DMS114 treated with DMSO at 0.1 percent for 48 hours (cell line): ENCODE measurements around the gene ZNF618.

ENCODE experiments used
- DNase-seq: peaks from one replicate; lab custom pipeline; 2025; ENCODE audit not compliant: unreplicated experiment; lab: John Stamatoyannopoulos, UW

The ZNF618 gene, protein sequence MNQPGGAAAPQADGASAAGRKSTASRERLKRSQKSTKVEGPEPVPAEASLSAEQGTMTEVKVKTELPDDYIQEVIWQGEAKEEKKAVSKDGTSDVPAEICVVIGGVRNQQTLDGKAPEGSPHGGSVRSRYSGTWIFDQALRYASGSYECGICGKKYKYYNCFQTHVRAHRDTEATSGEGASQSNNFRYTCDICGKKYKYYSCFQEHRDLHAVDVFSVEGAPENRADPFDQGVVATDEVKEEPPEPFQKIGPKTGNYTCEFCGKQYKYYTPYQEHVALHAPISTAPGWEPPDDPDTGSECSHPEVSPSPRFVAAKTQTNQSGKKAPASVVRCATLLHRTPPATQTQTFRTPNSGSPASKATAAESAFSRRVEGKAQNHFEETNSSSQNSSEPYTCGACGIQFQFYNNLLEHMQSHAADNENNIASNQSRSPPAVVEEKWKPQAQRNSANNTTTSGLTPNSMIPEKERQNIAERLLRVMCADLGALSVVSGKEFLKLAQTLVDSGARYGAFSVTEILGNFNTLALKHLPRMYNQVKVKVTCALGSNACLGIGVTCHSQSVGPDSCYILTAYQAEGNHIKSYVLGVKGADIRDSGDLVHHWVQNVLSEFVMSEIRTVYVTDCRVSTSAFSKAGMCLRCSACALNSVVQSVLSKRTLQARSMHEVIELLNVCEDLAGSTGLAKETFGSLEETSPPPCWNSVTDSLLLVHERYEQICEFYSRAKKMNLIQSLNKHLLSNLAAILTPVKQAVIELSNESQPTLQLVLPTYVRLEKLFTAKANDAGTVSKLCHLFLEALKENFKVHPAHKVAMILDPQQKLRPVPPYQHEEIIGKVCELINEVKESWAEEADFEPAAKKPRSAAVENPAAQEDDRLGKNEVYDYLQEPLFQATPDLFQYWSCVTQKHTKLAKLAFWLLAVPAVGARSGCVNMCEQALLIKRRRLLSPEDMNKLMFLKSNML

DNA sequence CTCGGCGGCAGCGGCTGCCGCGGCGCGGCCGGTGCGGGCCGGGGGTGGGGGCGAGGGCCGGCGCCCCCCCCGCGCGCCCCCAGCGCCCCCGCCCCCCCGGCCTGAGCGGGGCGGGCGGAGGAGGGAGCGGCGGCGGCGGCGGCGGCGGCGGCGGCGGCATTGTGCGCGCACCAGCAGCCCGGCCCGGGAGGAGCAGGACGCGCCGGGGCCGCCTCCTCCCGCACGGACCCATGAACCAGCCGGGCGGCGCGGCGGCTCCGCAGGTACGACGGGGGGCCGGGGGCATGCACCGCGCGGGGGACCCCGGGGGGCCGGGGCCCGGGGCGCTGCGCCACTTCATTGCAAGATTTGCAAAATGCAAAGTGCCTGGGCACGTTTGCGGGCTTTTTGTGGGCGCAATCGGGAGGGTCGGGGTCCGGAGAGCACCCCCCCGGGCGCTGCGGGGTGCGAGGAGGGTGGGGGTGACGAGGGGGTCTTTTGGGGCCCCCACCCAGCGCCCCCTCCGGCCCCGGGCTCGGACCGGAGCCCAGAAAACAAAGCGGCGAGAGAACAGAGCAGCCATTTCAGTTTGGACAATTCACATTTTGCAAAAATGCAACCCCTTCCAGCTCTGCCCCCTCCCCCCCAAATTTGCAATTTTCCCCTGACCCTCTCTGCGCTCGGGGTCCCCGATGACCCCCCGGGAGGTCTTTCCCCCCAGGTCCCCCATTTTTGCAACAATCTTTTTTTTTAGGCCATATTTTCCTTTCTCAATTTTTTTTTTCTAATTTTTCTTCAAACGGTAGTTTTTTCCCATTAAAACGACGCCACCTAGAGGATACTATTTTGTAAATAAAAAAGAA is at the start of gene ZNF618:
Gene ZNF618, plus strand, starts transcription at position 159 of the 842 bp plus-strand sequence. Its CDS starts 72 bp downstream, at position 231.
- no peak for DNase-seq

DNA sequence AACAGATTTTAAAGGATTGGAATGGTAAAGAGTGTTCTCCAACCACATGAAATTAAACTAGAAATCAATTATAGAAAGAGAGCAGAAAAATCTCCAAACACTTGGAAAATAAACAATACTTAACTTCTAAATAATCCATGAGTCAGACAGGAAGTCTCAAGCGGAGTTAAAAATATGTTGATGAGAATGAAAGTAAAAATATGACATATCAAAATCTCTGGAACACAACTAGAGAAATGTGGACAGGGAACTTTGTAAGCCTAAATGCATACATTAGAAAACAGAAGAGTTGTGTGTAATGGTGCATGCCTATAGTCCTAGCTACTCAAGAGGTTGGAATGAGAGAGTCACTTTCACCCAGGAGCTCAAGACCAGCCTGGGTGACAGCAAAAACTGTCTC is 47.9 kb upstream of the ZNF618 start:
- DNase-seq, result no peak

DNA sequence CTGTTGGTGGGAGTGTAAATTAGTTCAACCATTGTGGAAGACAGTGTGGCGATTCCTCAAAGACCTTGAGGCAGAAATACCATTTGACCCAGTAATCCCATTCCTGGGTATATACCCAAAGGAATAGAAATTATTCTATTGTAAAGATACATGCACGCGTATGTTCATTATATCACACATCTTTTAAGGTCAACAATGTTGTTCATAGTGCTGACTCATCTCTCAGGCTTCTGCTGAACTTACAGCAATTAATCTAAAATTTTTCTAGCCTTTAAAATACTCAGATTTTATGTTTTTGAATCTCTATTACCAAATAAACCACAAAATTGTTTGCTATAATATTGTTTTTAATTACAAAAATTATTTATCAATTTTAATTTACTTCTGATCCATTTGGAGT is 38.8 kb upstream of the ZNF618 start:
- no peak for DNase-seq

DNA sequence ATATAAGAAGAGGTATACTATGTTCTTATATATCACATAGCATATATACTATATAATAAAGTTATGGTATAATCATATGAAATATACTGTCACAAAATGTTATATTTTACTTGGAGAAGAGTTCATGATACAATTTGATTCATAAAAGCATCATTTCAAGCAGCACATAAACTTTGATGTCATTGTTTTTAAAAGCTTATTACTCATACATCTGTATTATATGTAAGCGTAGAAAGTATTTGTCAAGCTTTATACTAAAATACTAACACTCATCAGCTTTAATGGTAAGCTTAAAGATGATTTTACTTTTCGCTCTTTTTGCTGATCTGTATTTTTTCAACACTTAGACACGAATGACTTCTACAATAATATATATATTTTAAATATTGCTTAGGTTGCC is 34.0 kb upstream of the ZNF618 start:
- no peak for DNase-seq

DNA sequence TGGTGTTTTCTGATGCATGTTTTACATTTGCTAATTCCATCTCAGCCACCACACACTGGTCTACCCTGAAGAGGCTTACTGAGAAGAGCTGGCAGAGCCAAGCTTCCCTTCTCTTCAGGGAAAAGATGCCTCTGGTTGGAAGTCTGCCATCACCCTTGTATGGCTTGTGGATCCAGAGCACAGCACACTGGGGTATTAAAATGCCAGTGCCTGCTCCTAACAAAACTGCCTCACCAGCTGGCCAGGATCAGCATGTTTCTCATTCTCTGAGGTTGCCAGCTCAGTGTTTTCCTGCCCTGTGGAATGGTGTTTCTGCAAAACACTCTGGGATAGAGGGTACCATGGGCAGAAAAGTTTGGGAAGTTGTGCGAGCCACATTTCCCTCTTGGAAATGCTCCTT is 31.6 kb upstream of the ZNF618 start:
- no peak for DNase-seq

DNA sequence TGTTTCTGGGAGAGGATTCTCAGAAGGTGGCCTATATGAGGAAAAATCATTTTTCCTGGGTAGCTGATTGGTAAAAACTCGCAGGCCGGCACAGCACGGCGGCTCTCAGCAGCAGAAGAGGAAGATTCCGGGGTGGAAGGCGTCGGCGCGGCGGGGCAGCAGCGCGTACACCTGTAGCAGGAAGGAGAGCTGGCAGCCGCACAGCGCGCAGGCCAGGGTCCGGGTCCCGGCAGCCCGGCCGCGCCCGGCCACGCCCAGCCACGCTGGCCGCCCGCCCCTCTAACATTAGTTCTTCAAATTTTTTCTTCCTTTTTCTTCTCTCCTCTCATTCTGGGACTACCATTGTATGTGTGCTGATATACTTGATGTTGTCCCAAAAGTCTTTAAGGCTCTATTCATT is 24.8 kb upstream of the ZNF618 start:
- DNase-seq, result no peak

DNA sequence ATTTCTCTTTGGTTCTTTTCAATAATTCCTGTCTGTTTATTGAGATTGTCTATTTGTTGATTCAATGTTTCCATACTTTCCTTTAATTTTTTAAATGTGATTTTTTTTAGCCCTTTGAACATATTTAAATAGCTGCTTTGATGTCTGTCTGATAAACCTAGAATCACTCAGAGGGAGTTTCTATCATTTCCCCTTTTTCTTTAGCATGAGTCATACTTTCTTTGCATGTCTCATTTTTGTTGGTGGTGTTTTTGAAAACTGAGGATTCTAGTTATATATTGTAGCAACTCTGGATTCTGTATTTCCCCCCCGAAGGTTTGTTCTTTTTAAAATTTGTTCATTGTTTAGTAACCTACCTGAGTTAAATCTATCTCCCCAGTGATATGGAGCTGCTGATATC is 24.2 kb upstream of the ZNF618 start:
- DNase-seq, result no peak

DNA sequence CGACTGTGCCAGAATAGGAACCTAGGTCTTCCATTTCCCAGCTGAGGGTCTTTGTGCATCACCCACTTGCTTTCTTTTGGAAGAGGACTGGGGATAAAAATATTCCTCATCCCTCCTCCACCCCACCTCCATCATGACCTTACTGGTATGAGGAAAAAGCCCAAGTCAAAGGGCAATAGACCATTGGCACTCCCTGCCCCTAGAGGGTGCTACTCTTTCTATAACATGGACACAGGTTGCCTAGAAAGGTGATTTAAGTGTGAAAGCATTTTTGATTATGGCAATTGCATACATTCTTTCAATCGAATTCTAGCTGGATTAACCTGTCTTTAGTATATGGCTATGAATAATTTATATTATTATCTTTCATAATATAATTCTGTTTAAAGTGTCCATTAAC is 22.8 kb upstream of the ZNF618 start:
- no peak for DNase-seq

DNA sequence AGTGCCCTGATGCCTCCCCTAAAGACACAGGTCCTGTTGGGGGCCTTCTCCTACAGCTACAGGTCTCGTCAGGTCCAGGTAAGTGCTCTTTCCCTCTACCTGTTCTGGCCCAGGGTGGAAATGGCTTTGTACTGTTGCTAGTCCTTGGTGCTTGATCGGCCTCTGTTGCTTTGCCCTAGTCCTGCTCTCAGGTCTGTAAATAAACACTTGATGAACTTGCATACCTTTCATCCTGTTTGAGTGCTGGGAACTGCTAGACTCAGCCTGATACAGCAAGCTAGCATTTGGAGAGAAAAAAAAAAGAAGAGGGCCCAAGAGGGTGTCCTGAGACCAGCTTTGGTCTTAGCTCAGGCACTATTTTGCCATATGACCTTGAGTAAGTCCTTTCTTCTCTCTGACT is 21.8 kb upstream of the ZNF618 start:
- no peak for DNase-seq

DNA sequence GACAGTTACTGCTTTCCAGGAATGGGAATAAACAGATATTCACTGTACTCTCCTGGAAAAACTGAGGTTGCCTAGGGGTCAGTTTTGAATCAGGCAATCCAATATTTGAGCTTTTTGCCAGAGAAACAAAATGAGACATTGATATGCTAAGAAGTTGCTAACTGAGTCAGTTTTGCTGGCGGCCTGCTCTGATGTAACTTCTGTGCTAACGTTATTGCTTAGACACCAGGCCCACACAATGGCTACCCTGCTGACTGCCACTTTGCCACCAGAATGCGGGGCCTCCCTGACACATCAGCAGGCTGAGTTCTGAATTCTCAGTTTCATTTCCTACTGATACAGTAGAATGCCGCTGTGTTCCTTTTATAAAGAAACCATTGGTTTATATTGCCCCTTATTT is 18.2 kb upstream of the ZNF618 start:
- DNase-seq, result no peak

DNA sequence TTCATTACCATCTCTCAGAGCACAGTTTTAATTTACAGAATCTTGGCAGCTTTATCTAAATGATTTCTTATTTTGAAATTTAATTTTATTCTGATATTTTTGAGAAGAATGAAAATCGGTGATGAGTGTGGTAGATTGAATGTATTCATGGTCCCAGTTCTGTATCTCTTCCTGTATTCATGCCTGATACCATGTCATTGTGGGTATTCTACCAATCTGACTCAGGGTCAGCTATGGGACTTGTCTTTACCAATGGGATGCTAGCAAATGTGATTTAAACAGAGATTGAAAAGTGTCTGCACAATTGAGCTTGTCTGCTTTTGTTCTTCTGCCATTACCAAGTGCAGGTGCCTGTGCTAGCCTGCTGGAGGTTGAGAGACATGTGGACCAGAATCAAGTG is 17.8 kb upstream of the ZNF618 start:
- DNase-seq, result no peak

DNA sequence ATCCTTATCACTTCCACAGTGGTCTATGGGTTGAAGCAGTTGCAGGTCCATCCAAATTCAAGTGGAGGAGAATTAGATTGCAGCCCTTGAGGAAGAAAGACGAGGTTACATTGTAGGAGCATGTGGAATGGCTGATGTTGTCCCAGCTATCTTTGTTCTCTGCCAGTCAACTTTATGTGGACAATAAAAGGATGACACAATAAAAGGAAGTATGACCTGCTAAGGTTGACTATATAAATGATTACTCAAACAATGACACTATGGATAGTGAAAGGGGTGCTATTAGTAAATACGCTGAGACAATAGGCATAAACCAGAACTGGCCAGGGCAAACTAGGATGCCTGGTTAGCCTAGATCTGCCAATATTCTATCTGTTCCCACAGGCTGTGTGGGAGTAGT is 12.8 kb upstream of the ZNF618 start:
- no peak for DNase-seq

DNA sequence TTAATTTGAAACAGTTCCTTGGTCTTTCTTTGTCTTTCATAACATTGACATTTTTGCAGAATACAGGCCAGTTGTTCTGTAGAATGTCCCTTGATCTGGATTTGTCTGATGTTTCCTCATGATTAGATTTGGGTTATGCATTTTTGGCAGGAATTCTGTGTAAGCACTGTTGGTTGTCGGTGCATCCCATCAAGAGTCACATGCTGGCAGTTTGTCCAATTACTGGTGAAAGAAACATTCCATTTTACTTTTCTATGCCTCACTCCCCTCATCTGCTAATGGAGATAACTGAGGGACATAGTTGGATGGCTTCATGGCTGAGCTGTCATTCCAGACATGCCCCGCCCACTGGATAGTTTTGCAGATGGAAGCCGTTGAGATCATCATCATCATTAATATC is 7.6 kb upstream of the ZNF618 start:
- DNase-seq, result no peak

DNA sequence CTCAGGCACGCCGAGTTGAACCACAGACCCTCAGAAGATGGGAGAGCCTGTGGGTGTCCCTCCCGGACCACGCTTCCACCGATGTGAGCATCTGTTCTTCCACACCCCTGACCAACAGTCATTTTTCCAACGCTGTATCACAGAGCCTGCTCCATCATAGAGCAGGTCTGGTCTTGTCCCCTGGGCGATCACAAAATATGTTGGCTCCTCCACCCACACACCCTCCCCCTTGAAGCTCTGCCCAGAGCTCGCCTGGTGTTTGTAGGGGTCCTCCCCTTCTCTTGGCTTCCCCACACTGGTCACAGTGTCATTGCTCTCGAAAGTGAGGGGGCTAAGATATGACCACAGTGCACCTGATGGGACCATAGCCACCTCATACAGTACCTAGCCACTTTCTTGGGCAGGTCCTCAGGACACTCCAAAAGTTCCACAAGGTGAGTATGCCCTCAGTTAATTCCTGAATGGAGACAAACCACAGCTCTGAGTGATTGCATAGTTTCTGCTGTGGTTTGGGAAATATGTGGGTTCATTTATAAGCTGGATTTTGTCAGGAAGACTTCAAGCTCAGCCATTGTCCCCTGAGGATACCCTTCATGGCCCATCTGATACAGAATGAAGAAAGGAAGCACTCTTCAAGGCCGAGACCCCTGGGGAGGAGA is 3.5 kb upstream of the ZNF618 start:
- DNase-seq, result no peak

DNA sequence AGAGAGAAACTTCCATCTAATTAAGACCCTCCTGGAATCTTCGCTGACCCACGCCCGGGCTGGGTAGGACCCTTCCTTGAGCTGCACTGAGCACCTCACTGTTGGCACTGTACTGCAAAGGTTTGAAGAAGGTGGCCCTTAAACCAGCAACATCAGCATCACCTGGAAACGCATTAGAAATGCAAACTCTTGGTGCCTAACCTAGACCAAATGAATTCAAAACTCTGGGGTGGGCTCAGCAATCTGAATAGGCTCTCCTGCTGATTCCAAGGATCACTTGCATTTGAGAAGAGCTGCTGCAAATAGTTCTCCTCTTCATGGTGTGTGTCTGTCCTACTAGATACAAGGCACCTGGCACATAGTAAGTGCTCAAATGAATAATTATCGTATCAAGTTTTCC is 2.7 kb upstream of the ZNF618 start:
- no peak for DNase-seq

DNA sequence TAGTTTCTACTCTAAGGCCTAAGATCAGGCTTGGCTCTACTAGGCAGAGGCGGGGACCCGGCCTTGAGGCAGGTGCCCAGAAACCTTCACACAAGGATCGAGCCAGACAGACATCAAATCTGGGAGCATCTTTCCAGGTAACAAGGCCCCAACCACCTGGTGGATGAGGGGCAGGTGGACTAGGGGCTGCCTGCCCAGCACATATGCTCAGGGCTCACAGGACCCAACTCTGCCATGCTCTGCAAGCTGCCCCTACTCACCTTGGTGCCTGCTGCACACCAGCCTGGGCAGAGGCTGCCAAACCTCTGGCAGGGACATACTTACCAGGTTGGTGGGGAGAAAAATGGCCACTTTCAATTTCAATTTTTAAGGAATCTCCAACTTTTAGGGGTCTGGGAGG is 2.2 kb upstream of the ZNF618 start:
- DNase-seq, result no peak

DNA sequence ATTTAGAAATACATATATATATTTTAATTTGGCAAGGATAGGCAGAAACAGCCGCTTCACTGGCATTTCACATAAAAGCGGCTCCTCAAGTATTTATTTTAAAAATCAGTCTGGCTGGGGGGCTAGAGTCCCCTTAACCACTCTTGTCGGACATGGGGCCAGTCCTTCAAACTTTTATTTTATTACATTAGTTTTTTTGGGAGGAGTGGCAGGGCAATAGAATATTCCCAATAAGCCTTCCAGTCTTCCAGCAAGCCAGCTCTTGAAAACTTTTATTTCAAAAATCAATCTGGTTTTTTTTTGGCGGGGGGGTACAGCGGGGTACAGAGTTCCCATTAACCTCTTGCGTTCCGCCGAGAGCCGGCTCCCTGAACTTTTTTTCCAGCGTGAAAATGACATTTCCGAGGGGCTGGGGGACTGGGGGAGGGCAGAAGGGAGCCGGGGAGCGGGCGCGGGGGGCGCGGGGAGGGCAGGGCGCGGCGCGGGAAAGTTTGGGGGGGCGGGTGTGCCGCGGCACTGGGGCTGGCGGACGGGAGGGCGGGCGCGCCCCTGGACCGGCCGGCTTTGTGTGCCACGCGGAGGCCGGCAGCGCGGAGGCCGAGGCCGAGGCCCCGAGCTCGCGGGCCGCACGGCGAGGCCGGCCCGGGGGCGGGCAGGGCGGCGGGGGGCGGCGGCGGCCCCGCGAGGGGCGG is 504 bp upstream of the ZNF618 start:
- DNase-seq, result no peak

DNA sequence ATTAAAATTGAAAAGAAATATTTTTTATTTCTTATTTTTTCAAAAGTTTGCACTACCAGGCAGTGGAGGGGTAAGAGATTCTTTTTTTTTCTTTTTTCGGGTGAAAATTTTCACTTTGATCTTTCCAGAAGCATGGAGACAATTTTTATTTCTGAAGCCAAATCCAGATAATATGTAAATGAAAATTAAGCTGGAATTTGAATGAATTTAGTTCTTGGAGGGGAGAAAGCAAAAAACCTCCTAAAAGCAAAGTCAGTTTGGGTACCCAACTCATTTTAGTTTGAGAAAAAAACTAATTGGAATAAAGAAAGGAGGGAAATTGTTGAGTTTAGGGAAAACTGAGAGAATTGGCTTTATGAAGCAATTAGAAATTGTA is 872 bp downstream of the ZNF618 start:
- peak; percentile 9 for DNase-seq

DNA sequence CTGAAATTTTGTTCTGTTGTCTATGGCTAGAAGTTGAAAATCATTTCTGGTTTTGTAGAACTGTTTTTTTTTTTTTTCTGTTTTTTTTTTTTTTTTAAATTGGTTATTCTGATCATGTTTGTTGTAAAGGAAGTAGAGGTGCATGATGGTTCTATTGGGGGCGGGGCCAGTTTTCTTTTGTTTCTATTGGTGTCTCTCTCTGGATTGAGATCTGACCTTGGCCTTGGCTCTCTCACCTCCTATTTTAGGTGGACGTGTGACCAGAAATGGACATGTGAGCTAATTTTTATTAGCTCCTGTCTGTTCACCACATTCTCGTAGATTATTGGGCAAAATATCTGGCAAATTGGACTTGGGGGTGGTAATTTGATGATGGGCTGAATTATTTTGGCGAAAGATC is 3.2 kb downstream of the ZNF618 start:
- no peak for DNase-seq

DNA sequence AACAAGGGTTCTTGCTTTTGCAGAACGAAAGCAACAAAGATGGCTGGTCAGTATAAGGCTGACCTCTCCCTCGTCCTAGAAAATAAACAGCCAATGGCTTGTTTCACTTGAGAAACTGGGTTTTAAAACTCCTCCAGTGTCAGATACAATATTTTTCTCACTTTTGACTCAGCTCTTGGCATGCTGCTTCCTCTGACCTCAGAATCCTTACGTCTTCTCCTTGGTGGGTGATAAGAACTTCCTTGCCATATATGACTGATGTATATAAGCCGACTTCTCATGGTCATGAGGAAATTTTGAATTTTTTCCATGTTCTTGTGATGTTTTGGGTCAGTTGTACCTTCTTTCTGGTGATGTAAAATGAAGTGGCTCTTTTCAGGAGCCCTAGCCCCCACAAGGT is 3.8 kb downstream of the ZNF618 start:
- no peak for DNase-seq
